H9 (cell line): ENCODE results near the gene MICAL2. TPM values are rescaled to one million over a fixed set of nuclear protein-coding genes. Genes with fewer than 3 reads are reported as not detected.

Experiments
- DNase-seq: peaks from one replicate; pipeline ENCODE4 v3.0.0-alpha.2; 2017
- H2AFZ ChIP-seq: one replicate; pipeline ENCODE4 v1.6.1; 2013; ENCODE audit warnings: mild to moderate bottlenecking, low read length, control low read depth, moderate library complexity
- H2AK5ac ChIP-seq: 2 replicates; pipeline ENCODE4 v1.6.1; 2013; ENCODE audit warnings: low read length, control low read depth, mixed read lengths; ENCODE audit not compliant: insufficient read length
- H2BK120ac ChIP-seq: one replicate; pipeline ENCODE4 v1.6.1; 2013; ENCODE audit warnings: low read depth, mild to moderate bottlenecking, low read length, control low read depth, inconsistent platforms; ENCODE audit not compliant: poor library complexity, severe bottlenecking
- H2BK12ac ChIP-seq: 2 replicates; pipeline ENCODE4 v1.6.1; 2013; ENCODE audit warnings: low read length, control low read depth, mixed read lengths, low read depth; ENCODE audit not compliant: insufficient read length
- H2BK15ac ChIP-seq: 2 replicates; pipeline ENCODE4 v1.6.1; 2013; ENCODE audit warnings: low read depth, low read length, control low read depth
- H2BK20ac ChIP-seq: one replicate; pipeline ENCODE4 v1.6.1; 2013; ENCODE audit warnings: low read depth, mild to moderate bottlenecking, low read length, control low read depth, inconsistent platforms; ENCODE audit not compliant: poor library complexity, severe bottlenecking
- H2BK5ac ChIP-seq: 2 replicates; pipeline ENCODE4 v1.6.1; 2013; ENCODE audit warnings: low read length, control low read depth, mixed read lengths; ENCODE audit not compliant: insufficient read length
- H3K14ac ChIP-seq: 2 replicates; pipeline ENCODE4 v1.6.1; 2013; ENCODE audit warnings: low read length, control low read depth; ENCODE audit not compliant: insufficient read depth
- H3K18ac ChIP-seq: 2 replicates; pipeline ENCODE4 v1.6.1; 2013; ENCODE audit warnings: low read depth, mild to moderate bottlenecking, mixed read lengths, low read length, control low read depth; ENCODE audit not compliant: insufficient read length
- H3K23ac ChIP-seq: 2 replicates; pipeline ENCODE4 v1.6.1; 2013; ENCODE audit warnings: low read length, control low read depth, mixed read lengths, low read depth; ENCODE audit not compliant: insufficient read length
- H3K23me2 ChIP-seq: 2 replicates; pipeline ENCODE4 v1.6.1; 2013; ENCODE audit warnings: low read depth, mild to moderate bottlenecking, mixed read lengths, low read length, control low read depth; ENCODE audit not compliant: insufficient read length, poor library complexity, severe bottlenecking
- H3K27ac ChIP-seq: 2 replicates; pipeline ENCODE4 v1.5.1; 2013; ENCODE audit warnings: low read length, control low read depth, mixed read lengths, low read depth; ENCODE audit not compliant: insufficient read length
- H3K27me3 ChIP-seq: 2 replicates; pipeline ENCODE4 v1.6.1; 2013; ENCODE audit warnings: low read length, control low read depth, inconsistent platforms; ENCODE audit not compliant: insufficient read depth
- H3K4ac ChIP-seq: 2 replicates; pipeline ENCODE4 v1.6.1; 2013; ENCODE audit warnings: low read depth, mild to moderate bottlenecking, control low read depth, inconsistent platforms, low read length, moderate library complexity
- H3K4me1 ChIP-seq: 2 replicates; pipeline ENCODE4 v1.6.1; 2013; ENCODE audit warnings: low read length, control low read depth, inconsistent platforms; ENCODE audit not compliant: insufficient read depth
- H3K4me2 ChIP-seq: 2 replicates; pipeline ENCODE4 v1.6.1; 2013; ENCODE audit warnings: low read length, control low read depth, mixed read lengths; ENCODE audit not compliant: insufficient read length, insufficient read depth
- H3K56ac ChIP-seq: 2 replicates; pipeline ENCODE4 v1.6.1; 2013; ENCODE audit warnings: low read depth, mild to moderate bottlenecking, mixed read lengths, low read length, control low read depth; ENCODE audit not compliant: insufficient read length
- H3K79me1 ChIP-seq: 2 replicates; pipeline ENCODE4 v1.6.1; 2013; ENCODE audit warnings: low read depth, mild to moderate bottlenecking, moderate library complexity, low read length, control low read depth, inconsistent platforms; ENCODE audit not compliant: insufficient read depth, poor library complexity, severe bottlenecking
- H3K79me2 ChIP-seq: 2 replicates; pipeline ENCODE4 v1.6.1; 2013; ENCODE audit warnings: low read length, control low read depth, inconsistent platforms; ENCODE audit not compliant: insufficient read depth
- H3K9ac ChIP-seq: 2 replicates; pipeline ENCODE4 v1.6.1; 2013; ENCODE audit warnings: low read length, control low read depth, mixed read lengths; ENCODE audit not compliant: insufficient read length; ENCODE audit errors: extremely low read depth
- H3K9me3 ChIP-seq: one replicate; pipeline ENCODE4 v1.6.1; 2013; ENCODE audit warnings: low read depth, low read length, inconsistent platforms; ENCODE audit not compliant: control insufficient read depth
- H3T11ph ChIP-seq: one replicate; pipeline ENCODE4 v1.6.1; 2013; ENCODE audit warnings: mild to moderate bottlenecking, low read length, control low read depth, inconsistent platforms
- H4K20me1 ChIP-seq: one replicate; pipeline ENCODE4 v1.6.1; 2013; ENCODE audit not compliant: control insufficient read depth, insufficient read length, insufficient read depth
- H4K5ac ChIP-seq: 2 replicates; pipeline ENCODE4 v1.6.1; 2013; ENCODE audit warnings: low read depth, mild to moderate bottlenecking, mixed read lengths, low read length, control low read depth; ENCODE audit not compliant: insufficient read length
- H4K8ac ChIP-seq: replicated peaks from 2 replicates; pipeline ENCODE4 v1.6.1; 2013; ENCODE audit warnings: low read length, control low read depth, mixed read lengths, low read depth; ENCODE audit not compliant: insufficient read length
- H4K91ac ChIP-seq: 2 replicates; pipeline ENCODE4 v1.6.1; 2013; ENCODE audit warnings: low read depth, mild to moderate bottlenecking, moderate library complexity, mixed read lengths, low read length, control low read depth; ENCODE audit not compliant: insufficient read length
- H3K27ac Mint-ChIP-seq, 3 experiments: 2 replicates in 2 of 3; 3 replicates in 1 of 3; pipeline ENCODE4 v1.8.0; 2020 to 2021; ENCODE audit warnings: mixed read lengths in 3 of 3, mild to moderate bottlenecking in 1 of 3, moderate library complexity in 1 of 3
- H3K27me3 Mint-ChIP-seq: 2 replicates; pipeline ENCODE4 v1.8.0; 2021; ENCODE audit warnings: low read depth, mild to moderate bottlenecking, moderate library complexity, mixed read lengths
- H3K36me3 Mint-ChIP-seq, 3 experiments: 2 replicates in 2 of 3; 3 replicates in 1 of 3; pipeline ENCODE4 v1.8.0; 2020 to 2021; ENCODE audit warnings: low read depth in 3 of 3, mixed read lengths in 3 of 3; ENCODE audit not compliant: insufficient read depth in 1 of 3
- H3K4me1 Mint-ChIP-seq, 2 experiments: 2 replicates each; pipeline ENCODE4 v1.8.0; 2020; ENCODE audit warnings: mixed read lengths in 2 of 2
- H3K4me3 Mint-ChIP-seq, 2 experiments: 2 replicates in 1 of 2; 3 replicates in 1 of 2; pipeline ENCODE4 v1.8.0; 2020 to 2021; ENCODE audit warnings: mild to moderate bottlenecking in 2 of 2, mixed read lengths in 2 of 2, moderate library complexity in 1 of 2
- H3K9me3 Mint-ChIP-seq, 2 experiments: 2 replicates in 1 of 2; 3 replicates in 1 of 2; pipeline ENCODE4 v1.8.0; 2020; ENCODE audit warnings: mild to moderate bottlenecking in 2 of 2, mixed read lengths in 2 of 2, moderate library complexity in 1 of 2
- CTCF ChIP-seq: fragments of 200-600 bp; sonication (generic); conservative IDR thresholded peaks from 3 replicates; pipeline ENCODE4 v1.8.0; 2021; ENCODE audit warnings: antibody characterized with exemption, mild to moderate bottlenecking
- WGBS: extraction: QIAGEN DNeasy Blood & Tissue Kit; methylation state at CpG from one replicate; pipeline ENCODE4 v1.1.7; 2013; ENCODE audit warnings: missing lambda C conversion rate, low lambda C conversion rate, mixed read lengths; ENCODE audit not compliant: insufficient read length; ENCODE audit errors: extremely low coverage; 5-methylcytosine and 5-hydroxymethylcytosine counted together
- total RNA-seq: library from RNA; stranded (reverse); gene quantifications from 2 replicates; pipeline ENCODE4 v1.2.1, GENCODE V29; 2021

Gene MICAL2
- total RNA-seq, 1 experiment from 2014 or later, result 4.7 TPM

- Histone ChIP-seq H4K91ac (no peak overlapping the region), H3K79me1 (no peaks in the 10 kb centered on the region), H3K79me2 (no peaks in the 10 kb centered on the region), H4K5ac (no peak overlapping the region), H3K9ac (no peak overlapping the region), H4K20me1 (no peaks in the 10 kb centered on the region), H3K4me2 (no peak overlapping the region), H2BK5ac (no peak overlapping the region), H2BK20ac (no peak overlapping the region), H3K4ac (no peak overlapping the region), H3K9me3 (no peaks in the 10 kb centered on the region), H2BK120ac (no peak overlapping the region), H3K23ac (no peak overlapping the region), H3K4me1 (peaks cover 4% of the 10 kb centered on the region; the same call in 1 of the 2 replicates), H3K18ac (no peak overlapping the region), H3K27me3 (no peaks in the 10 kb centered on the region; the same call in 1 of the 2 replicates), H3T11ph (no peak overlapping the region), H3K23me2 (no peaks in the 10 kb centered on the region), H4K8ac (no peak overlapping the region), H2AK5ac (no peak overlapping the region), H2BK15ac (no peak overlapping the region), H2AFZ (no peak overlapping the region), H3K56ac (no peak overlapping the region), H2BK12ac (no peak overlapping the region), H3K27ac (no peak overlapping the region), H3K14ac (no peak overlapping the region)
- H3K27me3 Mint-ChIP-seq, result peaks cover 37% of the 10 kb centered on the region
- no CpG with 5 or more reads among the region's 9 CpGs for WGBS
- no peak overlapping the region; a peak in 1 of 5 replicates for H3K4me3 Mint-ChIP-seq
- H3K27ac Mint-ChIP-seq, result no peak overlapping the region
- no peak for DNase-seq
- TF ChIP-seq CTCF, result no peak
- H3K9me3 Mint-ChIP-seq, result no peaks in the 10 kb centered on the region
- H3K4me1 Mint-ChIP-seq, result peaks cover 8 to 16% of the 10 kb centered on the region in 2 experiments
- no peaks in the 10 kb centered on the region for H3K36me3 Mint-ChIP-seq
Observed at GRCh38 chr11:12120031-12121008, 9.9 kb downstream of the MICAL2 start.
